Ascending aorta (tissue), 2 donors: ENCODE measurements around the gene TECPR1. TPM values are rescaled to one million over a fixed set of nuclear protein-coding genes. Genes with fewer than 3 reads are reported as not detected.
A peak's percentile ranks its signal among the peaks of the same experiment; 100 is the strongest.

Experiments
- DNase-seq, 2 donors: peaks; one replicate each; pipeline ENCODE4 v3.0.0-alpha.2; 2019; ENCODE audit warnings: low spot score in 2 of 2
- H3K27ac ChIP-seq, 2 donors: fragments of 200-600 bp; sonication (generic); one replicate each; pipeline ENCODE4 v1.5.1; 2016 to 2017; ENCODE audit warnings: mild to moderate bottlenecking in 1 of 2
- H3K27me3 ChIP-seq: fragments of 200-600 bp; sonication (generic); one replicate; pipeline ENCODE4 v1.5.1; 2017
- H3K36me3 ChIP-seq, 2 donors: fragments of 200-600 bp; sonication (generic); one replicate each; pipeline ENCODE4 v1.5.1; 2016
- H3K4me1 ChIP-seq, 2 donors: fragments of 200-600 bp; sonication (generic); one replicate each; pipeline ENCODE4 v1.5.1; 2016 to 2017; ENCODE audit warnings: mild to moderate bottlenecking in 1 of 2
- H3K4me3 ChIP-seq, 2 donors: fragments of 200-600 bp; sonication (generic); one replicate each; pipeline ENCODE4 v1.5.1; 2016 to 2017; ENCODE audit warnings: mild to moderate bottlenecking in 1 of 2
- H3K9me3 ChIP-seq, 2 donors: fragments of 200-600 bp; sonication (generic); one replicate each; pipeline ENCODE4 v1.5.1; 2016
- CTCF ChIP-seq, 3 experiments: fragments of 200-600 bp in 2 of 3; fragments of 450-650 bp in 1 of 3; sonication (generic) in 2 of 3; IDR thresholded peaks; one replicate each; pipeline ENCODE4 v1.5.1; 2016 to 2019; ENCODE audit warnings: antibody characterized with exemption in 3 of 3, mild to moderate bottlenecking in 1 of 3, moderate library complexity in 1 of 3
- intact Hi-C: fragments of 100-400 bp; cut with DNase I; formaldehyde crosslinking; loops from one replicate; pipeline ENCODE4 v1.15.1; 2023
- total RNA-seq: library from RNA; depleted of rRNA; stranded (reverse); fragments of >200 nt; gene quantifications from one replicate; pipeline ENCODE4 v1.1.0, GENCODE V29; 2016

TECPR1 gene
- total RNA-seq, 1 donor from 2014 or later, result 28.1 TPM

DNA sequence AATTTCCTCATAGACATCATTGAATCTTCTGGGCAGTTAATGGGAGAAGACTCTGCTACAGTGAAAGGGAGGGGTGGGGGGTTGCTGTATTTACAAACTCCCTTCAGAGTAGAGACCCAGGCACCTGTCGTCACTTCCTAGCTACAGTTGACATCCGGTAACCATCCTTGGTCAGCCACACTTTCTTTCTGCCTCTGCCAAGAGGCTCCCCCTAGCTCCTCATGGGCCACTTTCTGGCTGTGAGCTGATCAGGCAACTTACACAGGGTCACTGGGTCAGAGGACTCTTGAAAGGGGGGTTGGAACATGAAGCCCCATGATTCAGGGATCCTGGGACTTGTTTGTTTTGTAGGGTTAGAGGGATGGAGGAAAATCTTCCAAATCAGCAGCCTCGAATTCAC, 1.2 kb downstream of the TECPR1 start:
- Histone ChIP-seq H3K4me3 (peak overlapping the region in 1 of 2 donors; percentile 80), H3K4me1 (peaks cover 6 to 18% of the 10 kb centered on the region in 2 donors), H3K9me3 (no peaks in the 10 kb centered on the region), H3K27ac (peak overlapping the region in 1 of 2 donors; percentile 17), H3K27me3 (no peaks in the 10 kb centered on the region), H3K36me3 (peaks cover 0 to 4% of the 10 kb centered on the region in 2 donors)
- intact Hi-C loops, result loop anchor here (5.0 kb wide), 1 partner anchor 63 kb away; no protein-coding TSS in a partner anchor
- no peak for TF ChIP-seq CTCF (IDR thresholded peaks at IDR 0.05)
- DNase-seq, result no peak

DNA sequence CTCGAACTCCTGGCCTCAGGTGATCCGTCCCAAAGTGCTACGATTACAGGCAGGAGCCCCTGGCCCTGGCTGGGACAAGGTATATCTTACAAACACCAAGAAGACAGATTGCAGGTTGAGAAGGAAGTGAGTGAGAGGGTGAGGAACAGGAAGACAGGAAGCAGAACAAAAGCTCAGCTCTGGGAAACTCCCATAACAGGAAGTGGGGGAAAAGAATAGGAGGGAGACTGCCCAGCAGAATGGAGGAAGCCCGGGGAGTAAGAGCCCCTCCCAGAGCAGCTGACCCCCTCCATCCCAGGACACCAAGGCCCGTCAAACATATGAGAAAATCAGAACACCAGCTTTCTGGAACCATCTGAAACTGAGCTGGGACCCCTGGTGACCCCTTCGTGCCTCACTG, 2.9 kb downstream of the TECPR1 start:
- H3K36me3 ChIP-seq, result peaks cover 8 to 13% of the 10 kb centered on the region in 2 donors
- peaks cover 6 to 18% of the 10 kb centered on the region in 2 donors for H3K4me1 ChIP-seq
- DNase-seq, result no peak
- intact Hi-C loops, result no loop called here
- TF ChIP-seq CTCF (IDR thresholded peaks at IDR 0.05), result no peak
- H3K9me3 ChIP-seq, result no peaks in the 10 kb centered on the region
- no peaks in the 10 kb centered on the region for H3K27me3 ChIP-seq
- H3K27ac ChIP-seq, result no peak overlapping the region
- no peak overlapping the region for H3K4me3 ChIP-seq

GRCh38 chr7:98248156-98248555, 3.9 kb downstream of the TECPR1 start:
- Histone ChIP-seq H3K4me1 (peaks cover 6 to 18% of the 10 kb centered on the region in 2 donors), H3K27ac (no peak overlapping the region), H3K4me3 (no peak overlapping the region), H3K27me3 (no peaks in the 10 kb centered on the region), H3K9me3 (no peaks in the 10 kb centered on the region), H3K36me3 (peaks cover 18 to 22% of the 10 kb centered on the region in 2 donors)
- no peak for TF ChIP-seq CTCF (IDR thresholded peaks at IDR 0.05)
- intact Hi-C loops, result no loop called here
- DNase-seq, result no peak

- no peak for TF ChIP-seq CTCF (IDR thresholded peaks at IDR 0.05)
- no peak overlapping the region for H3K27ac ChIP-seq
- intact Hi-C loops, result no loop called here
- H3K4me3 ChIP-seq, result no peak overlapping the region
- H3K27me3 ChIP-seq, result no peaks in the 10 kb centered on the region
- H3K9me3 ChIP-seq, result no peaks in the 10 kb centered on the region
- peaks cover 34 to 44% of the 10 kb centered on the region in 2 donors for H3K36me3 ChIP-seq
- H3K4me1 ChIP-seq, result no peaks in the 10 kb centered on the region
- no peak for DNase-seq
These were observed 7.2 kb downstream of the TECPR1 start for GRCh38 chr7:98244871-98245270.

DNA sequence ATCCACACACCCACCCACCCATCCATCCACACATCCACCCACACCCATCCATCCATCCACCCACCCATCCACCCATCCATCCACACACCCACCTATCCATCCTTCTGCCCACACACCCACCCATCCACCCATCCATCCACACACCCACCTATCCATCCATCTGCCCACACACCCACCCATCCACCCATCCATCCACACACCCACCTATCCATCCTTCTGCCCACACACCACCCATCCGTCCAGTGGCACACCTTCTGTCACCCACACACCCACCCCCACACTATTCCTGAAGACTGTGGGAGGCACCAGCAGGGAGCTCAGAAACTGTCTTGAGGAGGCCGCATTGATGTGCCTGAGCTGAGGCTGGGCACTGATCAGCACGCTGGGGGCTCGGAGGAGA, 9.1 kb downstream of the TECPR1 start:
- Histone ChIP-seq H3K4me1 (no peaks in the 10 kb centered on the region), H3K4me3 (no peak overlapping the region), H3K27me3 (no peaks in the 10 kb centered on the region), H3K36me3 (peaks cover 45 to 63% of the 10 kb centered on the region in 2 donors), H3K9me3 (no peaks in the 10 kb centered on the region), H3K27ac (no peak overlapping the region)
- DNase-seq, result no peak
- TF ChIP-seq CTCF (IDR thresholded peaks at IDR 0.05), result no peak
- intact Hi-C loops, result no loop called here

DNA sequence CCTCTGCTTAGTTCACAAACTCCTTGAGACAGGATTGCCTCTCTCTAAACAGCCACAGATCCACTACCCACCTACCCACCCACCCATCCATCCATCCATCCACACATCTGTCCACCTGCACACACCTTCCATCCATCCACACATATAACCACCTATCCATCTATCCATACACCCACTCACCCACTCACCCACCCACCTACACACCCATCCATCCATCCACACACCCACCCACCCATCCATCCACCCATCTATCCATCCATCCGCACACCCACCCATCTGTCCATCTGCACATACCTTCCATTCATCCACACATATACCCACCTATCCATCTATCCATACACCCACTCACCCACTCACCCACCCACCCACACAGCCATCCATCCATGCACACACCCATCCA, 9.7 kb downstream of the TECPR1 start:
- Histone ChIP-seq H3K4me3 (no peak overlapping the region), H3K27me3 (no peaks in the 10 kb centered on the region), H3K27ac (no peak overlapping the region), H3K4me1 (no peaks in the 10 kb centered on the region), H3K36me3 (peaks cover 46 to 62% of the 10 kb centered on the region in 2 donors), H3K9me3 (no peaks in the 10 kb centered on the region)
- intact Hi-C loops, result no loop called here
- no peak for TF ChIP-seq CTCF (IDR thresholded peaks at IDR 0.05)
- DNase-seq, result no peak
